PC-9 (cell line): Measurements from ENCODE around the gene FBP2. TPM values are rescaled to one million over a fixed set of nuclear protein-coding genes. Genes with fewer than 3 reads are reported as not detected.

Experiments
- BruUV-seq: library from RNA; stranded (reverse); fragments of 400-500 nt; replicated peaks from 2 replicates; lab custom pipeline; 2021; lab: Mats Ljungman, UMichigan
- CTCF ChIA-PET: fragments of 300-600 bp; sonication (Branson Sonifier 250); formaldehyde crosslinking; loops from one replicate; lab custom pipeline; 2022; ENCODE audit warnings: antibody characterized with exemption; lab: Charles Lee
- POLR2A ChIA-PET: fragments of 300-600 bp; sonication (Branson Sonifier 250); formaldehyde crosslinking; loops from one replicate; lab custom pipeline; 2022; ENCODE audit warnings: antibody characterized with exemption; ENCODE audit not compliant: unreplicated experiment; lab: Charles Lee
- DNase-seq, 2 experiments: peaks; one replicate each; pipeline versions ENCODE4 v3.0.0 to v3.0.0-alpha.2; 2015 to 2022; ENCODE audit warnings: mixed read lengths in 1 of 2
- H2AFZ ChIP-seq: fragments of 200-600 bp; sonication (generic); 2 replicates; pipeline ENCODE4 v1.8.1; 2017; ENCODE audit warnings: antibody characterized with exemption
- H3F3A ChIP-seq: fragments of 200-600 bp; sonication (generic); 2 replicates; pipeline ENCODE4 v1.8.1; 2017; ENCODE audit warnings: antibody characterized with exemption, mild to moderate bottlenecking, low read depth; ENCODE audit not compliant: insufficient read depth
- H3K27ac ChIP-seq: fragments of 200-600 bp; sonication (generic); 2 replicates; pipeline ENCODE4 v1.6.1; 2016; ENCODE audit warnings: mixed run types
- H3K27me3 ChIP-seq: fragments of 200-600 bp; sonication (generic); 2 replicates; pipeline ENCODE4 v1.6.1; 2016; ENCODE audit warnings: low read depth, mixed run types; ENCODE audit not compliant: insufficient read depth
- H3K36me3 ChIP-seq: fragments of 200-600 bp; sonication (generic); 2 replicates; pipeline ENCODE4 v1.6.1; 2016; ENCODE audit warnings: low read depth, mixed run types
- H3K4me1 ChIP-seq: fragments of 200-600 bp; sonication (generic); replicated peaks from 2 replicates; pipeline ENCODE4 v1.6.1; 2016; ENCODE audit warnings: mixed run types; ENCODE audit not compliant: insufficient read depth
- H3K4me2 ChIP-seq: fragments of 200-600 bp; sonication (generic); 2 replicates; pipeline ENCODE4 v1.6.1; 2017; ENCODE audit warnings: mixed run types
- H3K4me3 ChIP-seq: fragments of 200-600 bp; sonication (generic); 2 replicates; pipeline ENCODE4 v1.6.1; 2016; ENCODE audit warnings: mixed run types
- H3K79me2 ChIP-seq: fragments of 200-600 bp; sonication (generic); 2 replicates; pipeline ENCODE4 v1.6.1; 2017; ENCODE audit warnings: low read depth, mixed run types
- H3K9me2 ChIP-seq: fragments of 200-600 bp; sonication (generic); 2 replicates; pipeline ENCODE4 v1.8.1; 2017; ENCODE audit warnings: mild to moderate bottlenecking; ENCODE audit not compliant: insufficient read depth
- H3K9me3 ChIP-seq: fragments of 200-600 bp; sonication (generic); 2 replicates; pipeline ENCODE4 v1.8.1; 2016; ENCODE audit warnings: low read depth; ENCODE audit not compliant: insufficient read depth
- H4K20me1 ChIP-seq: fragments of 200-600 bp; sonication (generic); 2 replicates; pipeline ENCODE4 v1.8.1; 2017; ENCODE audit not compliant: insufficient read depth
- EZH2 ChIP-seq: fragments of 200-600 bp; sonication (generic); IDR thresholded peaks from 2 replicates; pipeline ENCODE4 v1.8.0; 2017; ENCODE audit warnings: antibody characterized with exemption, low read depth
- intact Hi-C: fragments of 100-400 bp; cut with micrococcal nuclease; formaldehyde crosslinking; loops from one replicate; pipeline ENCODE4 v1.10.0; 2022; ENCODE audit not compliant: unreplicated experiment
- total RNA-seq: library from RNA; stranded (reverse); gene quantifications from 2 replicates; pipeline ENCODE4 v1.2.3, GENCODE V29; 2021
- TF ChIP-seq, protein P1 (sequence below): fragments of 200-600 bp; sonication (generic); conservative IDR thresholded peaks from 2 replicates; pipeline ENCODE4 v1.6.1; 2017; ENCODE audit warnings: mixed run types, antibody characterized with exemption, mild to moderate bottlenecking, moderate library complexity

The FBP2 gene
- total RNA-seq, 1 experiment from 2014 or later = not detected

- Histone ChIP-seq H3K9me2 (no peaks in the 10 kb centered on the region), H2AFZ (no peak overlapping the region), H3K36me3 (no peaks in the 10 kb centered on the region; the same call in 1 of the 2 replicates), H3K79me2 (peaks cover 43% of the 10 kb centered on the region), H3F3A (no peaks in the 10 kb centered on the region), H3K4me1 (peaks cover 13% of the 10 kb centered on the region), H3K4me3 (no peak overlapping the region), H3K4me2 (no peak overlapping the region), H3K27ac (no peak overlapping the region), H4K20me1 (no peaks in the 10 kb centered on the region; the same call in 1 of the 2 replicates), H3K9me3 (no peaks in the 10 kb centered on the region), H3K27me3 (no peaks in the 10 kb centered on the region)
- BruUV-seq = no TSS peak
- DNase-seq = no peak
- intact Hi-C loops = no loop called here
- TF ChIP-seq, protein P1, sequence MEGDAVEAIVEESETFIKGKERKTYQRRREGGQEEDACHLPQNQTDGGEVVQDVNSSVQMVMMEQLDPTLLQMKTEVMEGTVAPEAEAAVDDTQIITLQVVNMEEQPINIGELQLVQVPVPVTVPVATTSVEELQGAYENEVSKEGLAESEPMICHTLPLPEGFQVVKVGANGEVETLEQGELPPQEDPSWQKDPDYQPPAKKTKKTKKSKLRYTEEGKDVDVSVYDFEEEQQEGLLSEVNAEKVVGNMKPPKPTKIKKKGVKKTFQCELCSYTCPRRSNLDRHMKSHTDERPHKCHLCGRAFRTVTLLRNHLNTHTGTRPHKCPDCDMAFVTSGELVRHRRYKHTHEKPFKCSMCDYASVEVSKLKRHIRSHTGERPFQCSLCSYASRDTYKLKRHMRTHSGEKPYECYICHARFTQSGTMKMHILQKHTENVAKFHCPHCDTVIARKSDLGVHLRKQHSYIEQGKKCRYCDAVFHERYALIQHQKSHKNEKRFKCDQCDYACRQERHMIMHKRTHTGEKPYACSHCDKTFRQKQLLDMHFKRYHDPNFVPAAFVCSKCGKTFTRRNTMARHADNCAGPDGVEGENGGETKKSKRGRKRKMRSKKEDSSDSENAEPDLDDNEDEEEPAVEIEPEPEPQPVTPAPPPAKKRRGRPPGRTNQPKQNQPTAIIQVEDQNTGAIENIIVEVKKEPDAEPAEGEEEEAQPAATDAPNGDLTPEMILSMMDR = no peak
- no peak for TF ChIP-seq EZH2
- ChIA-PET CTCF (no interaction called here), POLR2A (no interaction called here)
Observed at GRCh38 chr9:94625835-94626234, 32.2 kb upstream of the FBP2 start.

GRCh38 chr9:94624629-94625028 lies 31.0 kb upstream of the FBP2 start:
- Histone ChIP-seq H3K4me2 (no peak overlapping the region), H2AFZ (no peak overlapping the region), H3K27ac (no peak overlapping the region), H3K9me3 (no peaks in the 10 kb centered on the region), H4K20me1 (no peaks in the 10 kb centered on the region; the same call in 1 of the 2 replicates), H3F3A (no peaks in the 10 kb centered on the region; the same call in 1 of the 2 replicates), H3K9me2 (no peaks in the 10 kb centered on the region), H3K4me1 (peaks cover 1% of the 10 kb centered on the region), H3K27me3 (no peaks in the 10 kb centered on the region), H3K79me2 (peaks cover 32% of the 10 kb centered on the region), H3K36me3 (no peaks in the 10 kb centered on the region), H3K4me3 (no peak overlapping the region)
- TF ChIP-seq EZH2 = no peak
- TF ChIP-seq, protein P1 = no peak
- DNase-seq = no peak
- ChIA-PET CTCF (no interaction called here), POLR2A (no interaction called here)
- intact Hi-C loops = no loop called here
- BruUV-seq = no TSS peak

DNA sequence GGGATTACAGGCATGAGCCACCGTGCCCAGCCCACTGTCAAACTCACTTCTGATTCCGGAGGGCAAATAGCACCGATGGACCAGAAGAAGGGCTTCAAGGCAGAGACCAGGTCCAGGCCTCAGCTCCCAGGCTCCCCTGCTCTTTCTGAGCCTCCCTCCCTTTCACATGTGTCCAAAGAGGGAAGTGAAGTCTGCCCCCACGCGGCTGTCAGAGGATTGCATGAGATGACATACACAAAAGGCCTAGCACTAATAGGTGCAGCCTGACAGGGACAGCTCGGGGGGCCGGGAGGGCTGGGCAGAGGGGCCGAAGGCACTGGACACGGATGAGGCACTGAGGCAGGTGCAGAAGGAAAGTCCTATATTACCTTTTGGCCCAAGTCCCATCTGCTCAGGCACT lies 29.6 kb upstream of the FBP2 start:
- TF ChIP-seq EZH2 = no peak
- TF ChIP-seq, protein P1 = no peak
- no peaks in the 10 kb centered on the region for H3K4me1 ChIP-seq
- H3K4me3 ChIP-seq = no peak overlapping the region
- intact Hi-C loops = no loop called here
- no peaks in the 10 kb centered on the region for H3K9me2 ChIP-seq
- no peaks in the 10 kb centered on the region for H3K27me3 ChIP-seq
- no peaks in the 10 kb centered on the region for H3K36me3 ChIP-seq
- no peaks in the 10 kb centered on the region; the same call in 1 of the 2 replicates for H4K20me1 ChIP-seq
- no TSS peak for BruUV-seq
- H3K79me2 ChIP-seq = peaks cover 20% of the 10 kb centered on the region
- CTCF ChIA-PET = no interaction called here
- no peaks in the 10 kb centered on the region; the same call in 1 of the 2 replicates for H3F3A ChIP-seq
- H3K27ac ChIP-seq = no peak overlapping the region
- H3K9me3 ChIP-seq = no peaks in the 10 kb centered on the region
- H3K4me2 ChIP-seq = no peak overlapping the region
- POLR2A ChIA-PET = no interaction called here
- no peak for DNase-seq
- H2AFZ ChIP-seq = no peak overlapping the region
